LNCAP (cell line): ENCODE results near the gene MLLT3.

Source experiments
- CTCF ChIP-seq: fragments of 450-650 bp; IDR thresholded peaks from 2 replicates; pipeline ENCODE4 v1.5.1; 2017; ENCODE audit warnings: mild to moderate bottlenecking

Gene MLLT3

GRCh38 chr9:20624201-20625002 is 2.1 kb upstream of the MLLT3 start:
- TF ChIP-seq CTCF: peak; percentile 87

GRCh38 chr9:20623748-20624124 is 1.4 kb upstream of the MLLT3 start:
- no peak for TF ChIP-seq CTCF

GRCh38 chr9:20623021-20623747 is 885 bp upstream of the MLLT3 start:
- TF ChIP-seq CTCF: no peak

- no peak for TF ChIP-seq CTCF
These were observed 599 bp downstream of the MLLT3 start for GRCh38 chr9:20621471-20622329.

GRCh38 chr9:20620650-20621470 is 1.4 kb downstream of the MLLT3 start:
- no peak for TF ChIP-seq CTCF

- no peak for TF ChIP-seq CTCF
These were observed 2.7 kb downstream of the MLLT3 start for GRCh38 chr9:20619487-20620200.
